NCI-H460 (cell line): Measurements from ENCODE around the gene LCE4A. TPM values are rescaled to one million over a fixed set of nuclear protein-coding genes. Genes with fewer than 3 reads are reported as not detected.
"Not testable (repeated sequence)": the region's sequence is repeated elsewhere in the genome, so short reads cannot be mapped to it uniquely, and the experiment has no call there.

Source experiments
- DNase-seq: peaks from one replicate; pipeline ENCODE4 v3.0.0-alpha.2; 2016; ENCODE audit warnings: low read depth; ENCODE audit errors: extremely low read depth
- polyA plus RNA-seq: library from polyadenylated mRNA; depleted of rRNA; stranded (reverse); fragments of >200 nt; gene quantifications from 2 replicates; pipeline ENCODE4 v1.2.3, GENCODE V29; 2014; cell fraction: nucleus; rRNA removed
- total RNA-seq: library from RNA; depleted of rRNA; stranded (reverse); fragments of >200 nt; shearing (Covaris generic); gene quantifications from 2 replicates; pipeline ENCODE4 v1.2.3, GENCODE V29; 2014; rRNA removed

Gene LCE4A
- total RNA-seq = not detected in 2 replicates
- not detected in 2 replicates for polyA plus RNA-seq

GRCh38 chr1:152707860-152708259 lies at the start of gene LCE4A:
LCE4A (plus strand) TSS chr1:152708160; CDS start chr1:152709076, 916 bp downstream.
- DNase-seq = no peak

GRCh38 chr1:152658649-152659048 lies 49.3 kb upstream of the LCE4A start:
- no peak for DNase-seq

- DNase-seq = no peak
These were observed 44.9 kb upstream of the LCE4A start, which contains the start of gene LCE2D for GRCh38 chr1:152663098-152663497. LCE2D (plus strand) TSS chr1:152663380; CDS start chr1:152664106, 726 bp downstream.

GRCh38 chr1:152666171-152666570 lies 41.8 kb upstream of the LCE4A start:
- not testable (repeated sequence) for DNase-seq

- no peak for DNase-seq
These were observed 40.3 kb upstream of the LCE4A start for GRCh38 chr1:152667648-152668047.

GRCh38 chr1:152673016-152673415 lies 34.9 kb upstream of the LCE4A start:
- DNase-seq = no peak

GRCh38 chr1:152674983-152675382 lies 33.0 kb upstream of the LCE4A start, which contains the start of gene LCE2C:
LCE2C (plus strand) TSS chr1:152675279; CDS start chr1:152676016, 737 bp downstream.
- not testable (repeated sequence) for DNase-seq

- no peak for DNase-seq
These were observed 28.5 kb upstream of the LCE4A start for GRCh38 chr1:152679459-152679858.

GRCh38 chr1:152681616-152682015 lies 26.3 kb upstream of the LCE4A start:
- no peak for DNase-seq

GRCh38 chr1:152683846-152684245 lies 24.1 kb upstream of the LCE4A start:
- DNase-seq = no peak

GRCh38 chr1:152685823-152686222 lies 22.1 kb upstream of the LCE4A start, which contains the start of gene LCE2B:
LCE2B (plus strand) TSS chr1:152686123; CDS start chr1:152686844, 721 bp downstream.
- not testable (repeated sequence) for DNase-seq

GRCh38 chr1:152697701-152698600 lies 10.0 kb upstream of the LCE4A start, which contains the start of gene LCE2A:
LCE2A (plus strand) TSS chr1:152698345; CDS start chr1:152698902, 557 bp downstream.
- no peak for DNase-seq

- no peak for DNase-seq
These were observed 8.2 kb upstream of the LCE4A start for GRCh38 chr1:152699746-152700145.

- no peak for DNase-seq
These were observed 10.3 kb downstream of the LCE4A start for GRCh38 chr1:152718238-152718637.

GRCh38 chr1:152725261-152725660 lies 17.3 kb downstream of the LCE4A start:
- DNase-seq = no peak

GRCh38 chr1:152728986-152729385 lies 21.0 kb downstream of the LCE4A start:
- no peak for DNase-seq

GRCh38 chr1:152735648-152736047 lies 27.7 kb downstream of the LCE4A start:
- DNase-seq = no peak

GRCh38 chr1:152737997-152738396 lies 30.0 kb downstream of the LCE4A start:
- DNase-seq = no peak

GRCh38 chr1:152739841-152740240 lies 31.9 kb downstream of the LCE4A start:
- DNase-seq = no peak

GRCh38 chr1:152741656-152742055 lies 33.7 kb downstream of the LCE4A start:
- no peak for DNase-seq

- DNase-seq = no peak
These were observed 35.6 kb downstream of the LCE4A start for GRCh38 chr1:152743371-152744145.
